Kidney (tissue), 14 donors: Measurements from ENCODE around the gene KIF24. TPM values are rescaled to one million over a fixed set of nuclear protein-coding genes. Genes with fewer than 3 reads are reported as not detected.

Experiments
- DNase-seq, 5 donors: peaks; one replicate each; pipeline ENCODE4 v3.0.0-alpha.2; 2013 to 2020
- FAIRE-seq: peaks from 2 replicates; lab custom pipeline; 2012; peaks lifted over from hg19 to GRCh38; lab: Jason Lieb, UNC
- H3K27ac ChIP-seq, 2 donors: one replicate each; pipeline ENCODE4 v1.7.0; 2013; ENCODE audit warnings: low read depth in 2 of 2, low read length in 2 of 2, inconsistent platforms in 1 of 2
- H3K27me3 ChIP-seq: one replicate; pipeline ENCODE4 v1.7.1; 2013; ENCODE audit warnings: low read length, inconsistent platforms; ENCODE audit not compliant: control insufficient read depth, insufficient read depth
- H3K36me3 ChIP-seq, 3 donors: one replicate each; pipeline versions ENCODE4 v1.7.0 to v1.7.1; 2013; ENCODE audit warnings: low read length in 3 of 3, control low read depth in 1 of 3, inconsistent platforms in 1 of 3; ENCODE audit not compliant: insufficient read depth in 3 of 3, control insufficient read depth in 2 of 3
- H3K4me1 ChIP-seq, 3 donors: one replicate each; pipeline versions ENCODE4 v1.7.0 to v1.7.1; 2013; ENCODE audit warnings: low read length in 3 of 3, inconsistent platforms in 1 of 3, low read depth in 1 of 3; ENCODE audit not compliant: control insufficient read depth in 2 of 3, insufficient read depth in 2 of 3
- H3K4me3 ChIP-seq, 3 donors: one replicate each; pipeline versions ENCODE4 v1.7.0 to v1.8.1; 2013; ENCODE audit warnings: low read length in 3 of 3, control low read depth in 1 of 3, inconsistent platforms in 1 of 3
- H3K9ac ChIP-seq, 3 donors: one replicate each; pipeline versions ENCODE4 v1.7.0 to v1.7.1; 2013; ENCODE audit warnings: low read length in 3 of 3, control low read depth in 1 of 3, inconsistent platforms in 1 of 3
- H3K9me3 ChIP-seq, 3 donors: one replicate each; pipeline versions ENCODE4 v1.7.0 to v1.7.1; 2013; ENCODE audit warnings: low read length in 3 of 3, control low read depth in 1 of 3, inconsistent platforms in 1 of 3; ENCODE audit not compliant: control insufficient read depth in 2 of 3, insufficient read depth in 1 of 3
- intact Hi-C: fragments of 100-400 bp; cut with DNase I; formaldehyde crosslinking; loops from one replicate; pipeline ENCODE4 v1.11.1; 2022
- polyA plus RNA-seq: library from polyadenylated mRNA; stranded (reverse); fragments of 350-450 nt; fragmentation: Illumina TruSeq; extraction: RNeasy Lipid Tissue Mini Kit (QIAGEN cat#74804); gene quantifications from one replicate; pipeline ENCODE4 v1.2.3, GENCODE V29; 2014; ENCODE audit warnings: low read depth, low replicate concordance; ENCODE audit not compliant: insufficient read depth
- total RNA-seq: library from RNA; stranded (reverse); fragmentation: NEBNext Ultra II Directional; extraction: Animal tissue kit (Norgen Biotek cat#: 25700); gene quantifications from one replicate; pipeline ENCODE4 v1.2.1, GENCODE V29; 2021
- TF ChIP-seq, protein P1 (sequence below): IDR thresholded peaks from 3 replicates; pipeline ENCODE4 v1.5.1; 2012; ENCODE audit warnings: mild to moderate bottlenecking, moderate library complexity, borderline replicate concordance; ENCODE audit not compliant: insufficient read depth; ENCODE audit errors: extremely low read depth
- donor health status: control.
- donor health status: control.
- donor health status: control.
- donor health status: control.
- donor health status: control.
- donor health status: DM: yes; HTN: yes; CAD: no.
- donor health status: Normal renal cell carcinoma (clear cell type).

KIF24 gene
- total and polyA plus RNA-seq, 2 donors from 2014 or later = 0.58 to 2.8 TPM

- H3K9ac ChIP-seq = no peak overlapping the region
- peaks cover 4% of the 10 kb centered on the region for H3K27me3 ChIP-seq
- H3K27ac ChIP-seq = no peak overlapping the region
- H3K4me3 ChIP-seq = peak overlapping the region in 1 of 3 donors; percentile 0
- no peak for FAIRE-seq
- peaks cover 0 to 15% (median 4%) of the 10 kb centered on the region in 3 donors for H3K4me1 ChIP-seq
- no peaks in the 10 kb centered on the region for H3K9me3 ChIP-seq
- TF ChIP-seq, protein P1, sequence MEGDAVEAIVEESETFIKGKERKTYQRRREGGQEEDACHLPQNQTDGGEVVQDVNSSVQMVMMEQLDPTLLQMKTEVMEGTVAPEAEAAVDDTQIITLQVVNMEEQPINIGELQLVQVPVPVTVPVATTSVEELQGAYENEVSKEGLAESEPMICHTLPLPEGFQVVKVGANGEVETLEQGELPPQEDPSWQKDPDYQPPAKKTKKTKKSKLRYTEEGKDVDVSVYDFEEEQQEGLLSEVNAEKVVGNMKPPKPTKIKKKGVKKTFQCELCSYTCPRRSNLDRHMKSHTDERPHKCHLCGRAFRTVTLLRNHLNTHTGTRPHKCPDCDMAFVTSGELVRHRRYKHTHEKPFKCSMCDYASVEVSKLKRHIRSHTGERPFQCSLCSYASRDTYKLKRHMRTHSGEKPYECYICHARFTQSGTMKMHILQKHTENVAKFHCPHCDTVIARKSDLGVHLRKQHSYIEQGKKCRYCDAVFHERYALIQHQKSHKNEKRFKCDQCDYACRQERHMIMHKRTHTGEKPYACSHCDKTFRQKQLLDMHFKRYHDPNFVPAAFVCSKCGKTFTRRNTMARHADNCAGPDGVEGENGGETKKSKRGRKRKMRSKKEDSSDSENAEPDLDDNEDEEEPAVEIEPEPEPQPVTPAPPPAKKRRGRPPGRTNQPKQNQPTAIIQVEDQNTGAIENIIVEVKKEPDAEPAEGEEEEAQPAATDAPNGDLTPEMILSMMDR = no peak
- H3K36me3 ChIP-seq = peaks cover 0 to 14% (median 0%) of the 10 kb centered on the region in 3 donors
- no peak for DNase-seq
- intact Hi-C loops = no loop called here
Observed at GRCh38 chr9:34374339-34374738, 45.3 kb upstream of the KIF24 start.

- H3K4me1 ChIP-seq = peaks cover 0 to 13% (median 4%) of the 10 kb centered on the region in 3 donors
- no peak overlapping the region for H3K9ac ChIP-seq
- FAIRE-seq (no peak), DNase-seq (no peak)
- TF ChIP-seq, protein P1 = no peak
- H3K9me3 ChIP-seq = no peaks in the 10 kb centered on the region
- peak overlapping the region in 1 of 3 donors; percentile 0 for H3K4me3 ChIP-seq
- intact Hi-C loops = no loop called here
- H3K27ac ChIP-seq = no peak overlapping the region
- H3K36me3 ChIP-seq = peaks cover 0 to 14% (median 0%) of the 10 kb centered on the region in 3 donors
- peaks cover 4% of the 10 kb centered on the region for H3K27me3 ChIP-seq
Observed at GRCh38 chr9:34373749-34374148, 44.7 kb upstream of the KIF24 start.

DNA sequence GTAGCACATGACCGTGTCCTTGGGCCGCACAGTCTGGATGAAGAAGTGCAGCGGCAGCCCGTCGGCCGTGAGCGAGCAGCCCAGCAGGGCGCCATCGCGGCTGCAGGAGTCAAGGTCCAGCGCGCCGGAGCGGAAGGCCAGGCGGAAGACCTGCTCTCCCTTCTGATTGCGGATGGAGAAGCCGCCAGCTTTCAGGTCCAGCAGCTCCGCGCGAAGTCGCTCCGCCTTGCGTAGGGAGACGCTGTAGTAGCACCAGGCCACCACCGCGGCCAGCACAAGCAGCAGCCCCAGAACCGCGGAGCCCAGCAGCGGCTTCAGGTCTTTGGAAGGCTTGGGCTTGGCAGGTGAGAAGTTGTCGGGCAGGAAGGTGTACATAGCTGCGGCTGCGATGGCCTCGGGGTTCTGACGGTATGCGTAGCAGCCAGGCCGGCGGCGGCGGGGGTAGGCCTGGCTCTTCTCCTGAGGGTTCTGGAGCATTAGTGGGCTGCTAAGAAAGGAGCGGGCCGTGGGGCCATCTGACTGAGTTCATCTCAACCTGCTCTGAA, 43.5 kb upstream of the KIF24 start:
- no peak overlapping the region for H3K4me3 ChIP-seq
- no peak overlapping the region for H3K9ac ChIP-seq
- peaks cover 4% of the 10 kb centered on the region for H3K27me3 ChIP-seq
- no peak overlapping the region for H3K27ac ChIP-seq
- FAIRE-seq (no peak), DNase-seq (peak in 4 of 5 donors; percentile 68 to 80 (median 78))
- H3K36me3 ChIP-seq = peaks cover 0 to 14% (median 0%) of the 10 kb centered on the region in 3 donors
- TF ChIP-seq, protein P1 = no peak
- peaks cover 0 to 13% (median 4%) of the 10 kb centered on the region in 3 donors for H3K4me1 ChIP-seq
- no peaks in the 10 kb centered on the region for H3K9me3 ChIP-seq
- intact Hi-C loops = no loop called here
